Activated B cell treated with CpG ODN at 0.5 μM for 24 hours (primary cell): ENCODE measurements around the gene JAK2. TPM values are rescaled to one million over a fixed set of nuclear protein-coding genes. Genes with fewer than 3 reads are reported as not detected.

Source experiments
- ATAC-seq: fragments of 200-7000 bp; cut with Tn5 transposase; one replicate; pipeline ENCODE4 v1.10.0; 2021; ENCODE audit warnings: low read depth, mild to moderate bottlenecking, moderate library complexity
- CTCF ChIA-PET: fragments of 350-600 bp; sonication (Branson Sonifier 250); formaldehyde crosslinking; loops from one replicate; lab custom pipeline; 2021; ENCODE audit warnings: antibody characterized with exemption; lab: Charles Lee
- POLR2A ChIA-PET: fragments of 350-600 bp; sonication (Branson Sonifier 250); formaldehyde crosslinking; loops from one replicate; lab custom pipeline; 2021; ENCODE audit warnings: antibody characterized with exemption; lab: Charles Lee
- DNase-seq: peaks from one replicate; pipeline ENCODE4 v3.0.0; 2022
- H3K27ac Mint-ChIP-seq: one replicate; pipeline ENCODE4 v1.8.0; 2020; ENCODE audit warnings: mixed read lengths
- H3K27me3 Mint-ChIP-seq: one replicate; pipeline ENCODE4 v1.8.0; 2021; ENCODE audit warnings: mixed read lengths
- H3K36me3 Mint-ChIP-seq: one replicate; pipeline ENCODE4 v1.8.0; 2021; ENCODE audit warnings: low read depth, mixed read lengths
- H3K4me1 Mint-ChIP-seq: one replicate; pipeline ENCODE4 v1.8.0; 2021; ENCODE audit warnings: mixed read lengths
- H3K4me3 Mint-ChIP-seq: one replicate; pipeline ENCODE4 v1.8.0; 2020; ENCODE audit warnings: mild to moderate bottlenecking, mixed read lengths
- H3K9me3 Mint-ChIP-seq: one replicate; pipeline ENCODE4 v1.8.0; 2020; ENCODE audit warnings: mixed read lengths
- intact Hi-C: fragments of 100-400 bp; cut with micrococcal nuclease; formaldehyde crosslinking; loops from one replicate; pipeline ENCODE4 v1.15.1; 2024
- total RNA-seq: library from RNA; stranded (reverse); gene quantifications from 2 replicates; pipeline ENCODE4 v1.2.3, GENCODE V29; 2022
- TF ChIP-seq, protein P1 (sequence below): fragments of 200-600 bp; IDR thresholded peaks from one replicate; pipeline ENCODE4 v1.8.0; 2022; ENCODE audit warnings: antibody characterized with exemption, mild to moderate bottlenecking

Gene JAK2
- total RNA-seq, 1 donor from 2014 or later: 21.3 TPM

DNA sequence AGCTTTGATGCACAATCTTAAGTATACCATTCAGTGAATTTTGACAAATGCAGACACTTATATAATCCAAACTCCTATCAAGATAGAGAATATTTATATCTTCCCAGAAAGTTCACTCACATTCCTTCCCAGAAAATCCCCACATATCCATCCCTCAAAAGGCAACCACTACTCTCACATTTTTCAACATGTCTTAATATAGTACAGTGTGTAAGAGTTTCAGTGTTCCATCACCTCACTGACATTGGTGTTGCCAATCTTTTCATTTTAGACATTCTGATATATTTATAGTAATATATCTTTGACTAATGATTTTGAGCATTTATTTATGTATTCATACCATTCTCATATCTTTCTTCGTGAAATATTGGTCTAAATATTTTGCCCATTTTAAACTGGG lies 38.1 kb upstream of the JAK2 start:
- ChIA-PET CTCF (no interaction called here), POLR2A (no interaction called here)
- no peaks in the 10 kb centered on the region for H3K27me3 Mint-ChIP-seq
- no peak overlapping the region for H3K27ac Mint-ChIP-seq
- ATAC-seq (no peak), DNase-seq (no peak)
- no peaks in the 10 kb centered on the region for H3K36me3 Mint-ChIP-seq
- peaks cover 17% of the 10 kb centered on the region for H3K4me1 Mint-ChIP-seq
- H3K4me3 Mint-ChIP-seq: no peak overlapping the region
- intact Hi-C loops: no loop called here
- H3K9me3 Mint-ChIP-seq: no peaks in the 10 kb centered on the region
- TF ChIP-seq, protein P1, sequence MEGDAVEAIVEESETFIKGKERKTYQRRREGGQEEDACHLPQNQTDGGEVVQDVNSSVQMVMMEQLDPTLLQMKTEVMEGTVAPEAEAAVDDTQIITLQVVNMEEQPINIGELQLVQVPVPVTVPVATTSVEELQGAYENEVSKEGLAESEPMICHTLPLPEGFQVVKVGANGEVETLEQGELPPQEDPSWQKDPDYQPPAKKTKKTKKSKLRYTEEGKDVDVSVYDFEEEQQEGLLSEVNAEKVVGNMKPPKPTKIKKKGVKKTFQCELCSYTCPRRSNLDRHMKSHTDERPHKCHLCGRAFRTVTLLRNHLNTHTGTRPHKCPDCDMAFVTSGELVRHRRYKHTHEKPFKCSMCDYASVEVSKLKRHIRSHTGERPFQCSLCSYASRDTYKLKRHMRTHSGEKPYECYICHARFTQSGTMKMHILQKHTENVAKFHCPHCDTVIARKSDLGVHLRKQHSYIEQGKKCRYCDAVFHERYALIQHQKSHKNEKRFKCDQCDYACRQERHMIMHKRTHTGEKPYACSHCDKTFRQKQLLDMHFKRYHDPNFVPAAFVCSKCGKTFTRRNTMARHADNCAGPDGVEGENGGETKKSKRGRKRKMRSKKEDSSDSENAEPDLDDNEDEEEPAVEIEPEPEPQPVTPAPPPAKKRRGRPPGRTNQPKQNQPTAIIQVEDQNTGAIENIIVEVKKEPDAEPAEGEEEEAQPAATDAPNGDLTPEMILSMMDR: no peak

DNA sequence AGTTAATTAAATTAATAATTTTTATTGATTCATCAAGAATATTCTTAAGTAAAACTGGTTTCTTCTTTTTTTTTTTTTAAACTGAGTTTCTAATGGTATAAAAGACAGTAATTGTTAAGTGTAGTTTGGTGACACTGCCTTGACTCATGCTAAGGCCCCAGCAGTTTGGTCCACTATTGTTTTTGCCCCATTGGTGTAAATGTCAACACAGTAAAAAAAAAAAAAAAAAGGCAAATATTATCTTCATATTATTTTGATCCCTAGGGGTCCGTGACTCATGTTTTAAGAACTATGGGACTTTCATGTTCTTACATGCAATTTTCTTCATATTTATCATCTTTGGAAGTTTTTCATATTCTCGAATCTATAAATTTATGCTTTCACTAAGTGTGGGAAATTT lies 29.2 kb upstream of the JAK2 start:
- Mint-ChIP-seq H3K4me3 (no peak overlapping the region), H3K27ac (no peak overlapping the region), H3K9me3 (no peaks in the 10 kb centered on the region), H3K36me3 (no peaks in the 10 kb centered on the region), H3K27me3 (no peaks in the 10 kb centered on the region), H3K4me1 (peaks cover 3% of the 10 kb centered on the region)
- DNase-seq (no peak), ATAC-seq (no peak)
- TF ChIP-seq, protein P1: no peak
- ChIA-PET POLR2A (no interaction called here), CTCF (no interaction called here)
- intact Hi-C loops: no loop called here

DNA sequence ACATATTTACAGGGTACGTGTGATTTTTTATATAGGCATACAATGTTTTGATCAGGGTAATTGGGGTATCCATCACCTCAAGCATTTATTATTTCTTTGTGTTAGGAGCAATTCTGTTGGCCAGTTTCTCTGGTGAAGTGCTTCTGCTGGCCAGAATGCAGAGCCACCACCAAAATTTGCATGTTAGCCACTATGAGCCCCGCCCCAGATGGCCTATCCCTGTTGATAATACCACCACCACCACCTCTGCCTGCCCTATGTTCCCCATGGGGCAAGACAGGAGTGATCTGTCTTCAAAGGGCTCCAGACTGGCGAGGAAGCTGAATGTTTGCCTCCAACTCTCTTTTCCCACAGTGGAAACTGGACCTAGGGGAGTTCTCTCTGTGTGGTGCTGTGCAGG lies 26.0 kb upstream of the JAK2 start:
- no peaks in the 10 kb centered on the region for H3K27me3 Mint-ChIP-seq
- POLR2A ChIA-PET: no interaction called here
- peaks cover 11% of the 10 kb centered on the region for H3K36me3 Mint-ChIP-seq
- intact Hi-C loops: no loop called here
- TF ChIP-seq, protein P1: no peak
- DNase-seq (no peak), ATAC-seq (no peak)
- H3K4me3 Mint-ChIP-seq: no peak overlapping the region
- CTCF ChIA-PET: no interaction called here
- peaks cover 12% of the 10 kb centered on the region for H3K9me3 Mint-ChIP-seq
- no peak overlapping the region for H3K27ac Mint-ChIP-seq
- peaks cover 3% of the 10 kb centered on the region for H3K4me1 Mint-ChIP-seq

- DNase-seq (no peak), ATAC-seq (no peak)
- H3K9me3 Mint-ChIP-seq: peaks cover 13% of the 10 kb centered on the region
- H3K4me3 Mint-ChIP-seq: no peak overlapping the region
- intact Hi-C loops: loop anchor here (1.0 kb wide), 1 partner anchor 9 kb away; no protein-coding TSS in a partner anchor
- CTCF ChIA-PET: no interaction called here
- no peaks in the 10 kb centered on the region for H3K27me3 Mint-ChIP-seq
- H3K27ac Mint-ChIP-seq: no peak overlapping the region
- POLR2A ChIA-PET: interaction anchor here (1.5 kb wide), 1 partner anchor 23 kb away, joined by 4 read pairs; the partner anchor contains the start of gene JAK2
- H3K4me1 Mint-ChIP-seq: peaks cover 11% of the 10 kb centered on the region
- H3K36me3 Mint-ChIP-seq: peaks cover 12% of the 10 kb centered on the region
- TF ChIP-seq, protein P1: no peak
Measured at GRCh38 chr9:4962085-4962484, 23.0 kb upstream of the JAK2 start.

GRCh38 chr9:4964540-4964939 lies 20.5 kb upstream of the JAK2 start:
- intact Hi-C loops: no loop called here
- CTCF ChIA-PET: interaction anchor here (1.3 kb wide), 1 partner anchor 9 kb away, joined by 3 read pairs; no protein-coding TSS in a partner anchor

More at GRCh38 chr9:4964540-4964939, 20.5 kb upstream of the JAK2 start:
- Mint-ChIP-seq H3K9me3 (peaks cover 13% of the 10 kb centered on the region), H3K27ac (no peak overlapping the region), H3K27me3 (no peaks in the 10 kb centered on the region), H3K4me3 (no peak overlapping the region), H3K36me3 (peaks cover 12% of the 10 kb centered on the region), H3K4me1 (peaks cover 17% of the 10 kb centered on the region)
- no peak for DNase-seq
- no peak for ATAC-seq
- POLR2A ChIA-PET: no interaction called here
- TF ChIP-seq, protein P1: no peak
